ENCODE measurements around the gene AEBP2.
"Not testable (repeated sequence)": the region's sequence is repeated elsewhere in the genome, so short reads cannot be mapped to it uniquely, and the experiment has no call there.

AEBP2 gene

DNA sequence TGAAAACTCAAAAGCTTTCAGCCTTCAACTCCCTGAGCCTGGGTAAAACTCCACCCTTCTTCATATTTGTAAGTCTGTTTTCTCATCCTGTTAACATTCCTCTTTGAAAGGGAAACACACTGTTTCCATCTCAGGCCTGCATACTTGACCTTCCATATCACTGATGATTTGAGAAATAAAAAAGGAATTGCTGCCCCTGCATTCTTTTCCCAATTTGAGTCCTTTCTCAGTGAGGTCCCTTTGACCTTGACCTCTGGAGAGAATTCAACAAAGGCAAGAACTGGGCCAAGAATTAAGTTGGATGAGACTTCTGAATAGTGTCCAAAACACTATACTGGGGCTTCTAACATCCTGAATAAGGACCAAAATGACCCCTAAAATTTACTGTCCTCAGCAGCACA lies 108.0 kb downstream of the AEBP2 start:
- H3F3A ChIP-seq (ENCODE audit: insufficient read depth), result peaks cover 6% of the 10 kb centered on the region
- no peaks in the 10 kb centered on the region for H3K27me3 ChIP-seq (ENCODE audit: low read length)
- no peak overlapping the region for H3K4me3 ChIP-seq (ENCODE audit: insufficient read depth, low read length, poor library complexity, severe bottlenecking)
- no peak overlapping the region for H3K4me2 ChIP-seq (ENCODE audit: low read depth, low read length, poor library complexity, severe bottlenecking)
- no peaks in the 10 kb centered on the region for H3K36me3 ChIP-seq (ENCODE audit: low read length)
- H4K20me1 ChIP-seq (ENCODE audit: low read depth, low read length), result no peaks in the 10 kb centered on the region
- no peaks in the 10 kb centered on the region for H3K79me2 ChIP-seq (ENCODE audit: insufficient read depth, low read length)
- H3K9me2 ChIP-seq (replicated peaks; ENCODE audit: insufficient read depth, low read length), result no peaks in the 10 kb centered on the region
- TF ChIP-seq, protein P1, sequence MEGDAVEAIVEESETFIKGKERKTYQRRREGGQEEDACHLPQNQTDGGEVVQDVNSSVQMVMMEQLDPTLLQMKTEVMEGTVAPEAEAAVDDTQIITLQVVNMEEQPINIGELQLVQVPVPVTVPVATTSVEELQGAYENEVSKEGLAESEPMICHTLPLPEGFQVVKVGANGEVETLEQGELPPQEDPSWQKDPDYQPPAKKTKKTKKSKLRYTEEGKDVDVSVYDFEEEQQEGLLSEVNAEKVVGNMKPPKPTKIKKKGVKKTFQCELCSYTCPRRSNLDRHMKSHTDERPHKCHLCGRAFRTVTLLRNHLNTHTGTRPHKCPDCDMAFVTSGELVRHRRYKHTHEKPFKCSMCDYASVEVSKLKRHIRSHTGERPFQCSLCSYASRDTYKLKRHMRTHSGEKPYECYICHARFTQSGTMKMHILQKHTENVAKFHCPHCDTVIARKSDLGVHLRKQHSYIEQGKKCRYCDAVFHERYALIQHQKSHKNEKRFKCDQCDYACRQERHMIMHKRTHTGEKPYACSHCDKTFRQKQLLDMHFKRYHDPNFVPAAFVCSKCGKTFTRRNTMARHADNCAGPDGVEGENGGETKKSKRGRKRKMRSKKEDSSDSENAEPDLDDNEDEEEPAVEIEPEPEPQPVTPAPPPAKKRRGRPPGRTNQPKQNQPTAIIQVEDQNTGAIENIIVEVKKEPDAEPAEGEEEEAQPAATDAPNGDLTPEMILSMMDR (IDR thresholded peaks at IDR 0.05; ENCODE audit: insufficient read depth, low read length, poor library complexity, severe bottlenecking), result no peak
- TF ChIP-seq EZH2phosphoT487 (conservative IDR thresholded peaks at IDR 0.05; ENCODE audit: low read length), result no peak
- H3K9ac ChIP-seq (ENCODE audit: low read length), result no peak overlapping the region
- H3K27ac ChIP-seq (ENCODE audit: low read depth, low read length), result no peak overlapping the region
- H2AFZ ChIP-seq (ENCODE audit: low read depth, low read length, severe bottlenecking), result no peak overlapping the region
- H3K9me3 ChIP-seq (ENCODE audit: insufficient read depth, low read length), result no peaks in the 10 kb centered on the region

DNA sequence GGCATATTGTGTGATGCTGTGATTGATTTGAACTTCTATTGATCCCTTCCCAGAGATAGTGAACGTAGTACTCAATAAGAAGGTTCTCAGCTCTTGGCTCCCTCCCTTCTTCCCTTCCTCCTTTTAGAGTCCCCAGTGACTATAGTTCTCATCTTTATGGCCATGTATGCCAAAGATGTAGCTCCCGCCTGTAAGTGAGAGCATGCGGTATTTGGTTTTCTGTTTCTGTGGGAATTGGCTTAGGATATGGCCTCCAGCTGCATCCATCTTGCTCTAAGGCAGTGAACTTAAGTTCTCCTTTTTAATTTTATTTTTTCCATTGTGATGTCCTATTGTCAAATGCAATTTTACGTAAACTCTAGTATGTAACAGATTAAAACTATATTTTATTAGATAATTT lies 109.5 kb downstream of the AEBP2 start:
- Histone ChIP-seq H3K9ac (ENCODE audit: low read length) (no peak overlapping the region), H3K9me2 (replicated peaks; ENCODE audit: insufficient read depth, low read length) (no peaks in the 10 kb centered on the region), H3K27me3 (ENCODE audit: low read length) (no peaks in the 10 kb centered on the region), H2AFZ (ENCODE audit: low read depth, low read length, severe bottlenecking) (no peak overlapping the region), H3K9me3 (ENCODE audit: insufficient read depth, low read length) (no peaks in the 10 kb centered on the region), H3K4me2 (ENCODE audit: low read depth, low read length, poor library complexity, severe bottlenecking) (no peak overlapping the region), H3K36me3 (ENCODE audit: low read length) (no peaks in the 10 kb centered on the region), H4K20me1 (ENCODE audit: low read depth, low read length) (no peaks in the 10 kb centered on the region), H3K4me3 (ENCODE audit: insufficient read depth, low read length, poor library complexity, severe bottlenecking) (no peak overlapping the region), H3F3A (ENCODE audit: insufficient read depth) (peaks cover 6% of the 10 kb centered on the region), H3K27ac (ENCODE audit: low read depth, low read length) (no peak overlapping the region), H3K79me2 (ENCODE audit: insufficient read depth, low read length) (no peaks in the 10 kb centered on the region)
- TF ChIP-seq EZH2phosphoT487 (conservative IDR thresholded peaks at IDR 0.05; ENCODE audit: low read length), result no peak
- TF ChIP-seq, protein P1 (IDR thresholded peaks at IDR 0.05; ENCODE audit: insufficient read depth, low read length, poor library complexity, severe bottlenecking), result no peak

DNA sequence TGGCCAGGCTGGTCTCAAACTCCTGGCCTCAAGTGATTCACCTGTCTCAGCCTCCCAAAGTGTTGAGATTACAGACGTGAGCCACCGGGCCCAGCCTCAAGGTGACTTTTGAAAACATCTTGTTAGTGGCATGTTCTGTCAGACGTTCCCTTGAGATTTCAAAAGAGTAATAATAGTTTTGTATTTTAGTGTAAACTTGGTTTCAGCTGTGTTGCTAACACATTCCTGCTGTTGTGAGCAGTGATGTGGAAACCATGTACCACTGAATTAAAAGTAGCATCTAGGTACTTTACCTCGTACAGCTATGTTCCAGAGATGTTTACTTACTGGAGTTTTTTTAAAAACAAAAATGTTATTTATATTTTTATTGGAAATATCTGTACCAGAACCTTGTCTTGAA lies 111.3 kb downstream of the AEBP2 start:
- Histone ChIP-seq H3K27ac (ENCODE audit: low read depth, low read length) (peak overlapping the region; percentile 83), H3F3A (ENCODE audit: insufficient read depth) (peaks cover 6% of the 10 kb centered on the region), H3K9me2 (replicated peaks; ENCODE audit: insufficient read depth, low read length) (no peaks in the 10 kb centered on the region), H3K27me3 (ENCODE audit: low read length) (no peaks in the 10 kb centered on the region), H3K9me3 (ENCODE audit: insufficient read depth, low read length) (no peaks in the 10 kb centered on the region), H3K4me3 (ENCODE audit: insufficient read depth, low read length, poor library complexity, severe bottlenecking) (no peak overlapping the region), H3K79me2 (ENCODE audit: insufficient read depth, low read length) (no peaks in the 10 kb centered on the region), H2AFZ (ENCODE audit: low read depth, low read length, severe bottlenecking) (peak overlapping the region; percentile 29), H3K9ac (ENCODE audit: low read length) (0 out of 2 replicates have a peak overlapping the region, but pooled peaks have one; percentile 11), H4K20me1 (ENCODE audit: low read depth, low read length) (no peaks in the 10 kb centered on the region), H3K4me2 (ENCODE audit: low read depth, low read length, poor library complexity, severe bottlenecking) (peak overlapping the region; percentile 67), H3K36me3 (ENCODE audit: low read length) (no peaks in the 10 kb centered on the region)
- TF ChIP-seq, protein P1 (IDR thresholded peaks at IDR 0.05; ENCODE audit: insufficient read depth, low read length, poor library complexity, severe bottlenecking), result no peak
- TF ChIP-seq EZH2phosphoT487 (conservative IDR thresholded peaks at IDR 0.05; ENCODE audit: low read length), result no peak

DNA sequence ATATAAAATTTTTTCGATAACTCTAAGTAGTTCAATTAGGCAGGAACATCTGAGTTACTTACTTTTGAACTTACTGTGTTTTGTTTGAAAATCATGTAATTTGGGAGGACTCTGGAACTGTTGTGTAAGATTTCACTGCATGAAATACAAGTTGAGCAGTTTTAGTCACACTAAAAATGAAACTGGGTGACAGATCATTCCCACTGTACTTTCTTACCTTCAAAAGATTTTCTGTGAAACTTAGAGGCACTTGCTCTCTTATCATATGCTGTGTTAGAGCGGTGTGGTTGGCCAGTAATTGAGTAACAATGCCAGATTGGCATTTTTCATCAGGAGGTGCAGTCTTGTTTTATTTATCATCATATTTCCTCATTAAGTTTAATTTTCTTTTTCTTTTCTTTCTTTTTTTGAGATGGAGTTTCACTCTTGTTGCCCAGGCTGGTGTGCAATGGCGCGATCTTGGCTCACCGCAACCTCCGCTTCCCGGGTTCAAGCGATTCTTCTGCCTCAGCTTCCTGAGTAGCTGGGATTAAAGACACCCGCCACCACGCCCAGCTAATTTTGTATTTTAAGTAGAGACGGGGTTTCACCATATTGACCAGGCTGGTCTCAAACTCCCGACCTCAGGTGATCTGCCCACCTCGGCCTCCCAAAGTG lies 113.3 kb downstream of the AEBP2 start:
- H3K27ac ChIP-seq (ENCODE audit: low read depth, low read length), result 0 out of 2 replicates have a peak overlapping the region, but pooled peaks have one; percentile 1
- H2AFZ ChIP-seq (ENCODE audit: low read depth, low read length, severe bottlenecking), result not testable (repeated sequence)

More for the DNA sequence above, 113.3 kb downstream of the AEBP2 start:
- not testable (repeated sequence) for H3K4me3 ChIP-seq (ENCODE audit: insufficient read depth, low read length, poor library complexity, severe bottlenecking); H3K9ac ChIP-seq (ENCODE audit: low read length); H3K9me3 ChIP-seq (ENCODE audit: insufficient read depth, low read length); H3F3A ChIP-seq (ENCODE audit: insufficient read depth); H4K20me1 ChIP-seq (ENCODE audit: low read depth, low read length); H3K27me3 ChIP-seq (ENCODE audit: low read length); H3K79me2 ChIP-seq (ENCODE audit: insufficient read depth, low read length); H3K9me2 ChIP-seq (replicated peaks; ENCODE audit: insufficient read depth, low read length); H3K36me3 ChIP-seq (ENCODE audit: low read length)
- peak overlapping the region; percentile 17 for H3K4me2 ChIP-seq (ENCODE audit: low read depth, low read length, poor library complexity, severe bottlenecking)
